ENCODE data around the gene ARHGEF7. TPM values are rescaled to one million over a fixed set of nuclear protein-coding genes. Genes with fewer than 3 reads are reported as not detected.

ARHGEF7 gene
- total and polyA plus RNA-seq, 2 experiments from 2014 or later, result 30.1 to 46.8 TPM

DNA sequence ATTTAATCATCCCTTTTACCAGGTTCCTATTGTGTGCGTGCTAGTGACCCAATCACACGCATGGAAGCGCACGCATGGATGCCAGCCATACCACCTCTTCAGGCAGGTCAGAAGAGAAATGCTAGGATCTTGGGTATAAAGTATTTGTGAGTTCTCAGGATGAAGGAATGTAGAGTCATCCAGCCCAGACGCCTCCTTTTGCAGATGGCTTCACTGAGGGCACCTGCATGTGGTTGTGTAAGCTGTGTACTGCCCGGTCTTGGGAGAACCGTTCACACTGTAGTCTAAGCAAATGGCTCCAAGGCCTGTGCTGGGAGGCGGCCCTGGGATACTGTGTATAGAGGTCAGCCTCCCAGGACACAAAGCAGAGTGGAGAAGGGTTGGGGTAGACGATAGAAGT is 7.5 kb downstream of the ARHGEF7 start:
- Histone ChIP-seq H3K27ac (no peak overlapping the region), H3K9me2 (replicated peaks; ENCODE audit: insufficient read depth) (no peaks in the 10 kb centered on the region), H3K36me3 (replicated peaks; ENCODE audit: insufficient read depth, low read depth) (no peaks in the 10 kb centered on the region), H3K27me3 (peaks cover 25% of the 10 kb centered on the region), H2AFZ (no peak overlapping the region), H3K4me3 (no peak overlapping the region), H3K4me1 (ENCODE audit: insufficient read depth) (peaks cover 34% of the 10 kb centered on the region), H4K20me1 (ENCODE audit: insufficient read depth, poor library complexity, severe bottlenecking) (no peaks in the 10 kb centered on the region), H3K4me2 (no peak overlapping the region), H3K9me3 (ENCODE audit: low read depth) (no peaks in the 10 kb centered on the region), H3K79me2 (no peaks in the 10 kb centered on the region)
- no peak for DNase-seq (ENCODE audit: low spot score)
- 91% methylated on average over 9 of the region's 9 CpGs for WGBS (ENCODE audit: low lambda C conversion rate, missing lambda C conversion rate)
- TF ChIP-seq EZH2phosphoT487 (IDR thresholded peaks at IDR 0.05; ENCODE audit: low read depth, severe bottlenecking, unreplicated experiment) (no peak), EZH2 (IDR thresholded peaks at IDR 0.05; ENCODE audit: borderline replicate concordance) (no peak)
- TF ChIP-seq, protein P1, sequence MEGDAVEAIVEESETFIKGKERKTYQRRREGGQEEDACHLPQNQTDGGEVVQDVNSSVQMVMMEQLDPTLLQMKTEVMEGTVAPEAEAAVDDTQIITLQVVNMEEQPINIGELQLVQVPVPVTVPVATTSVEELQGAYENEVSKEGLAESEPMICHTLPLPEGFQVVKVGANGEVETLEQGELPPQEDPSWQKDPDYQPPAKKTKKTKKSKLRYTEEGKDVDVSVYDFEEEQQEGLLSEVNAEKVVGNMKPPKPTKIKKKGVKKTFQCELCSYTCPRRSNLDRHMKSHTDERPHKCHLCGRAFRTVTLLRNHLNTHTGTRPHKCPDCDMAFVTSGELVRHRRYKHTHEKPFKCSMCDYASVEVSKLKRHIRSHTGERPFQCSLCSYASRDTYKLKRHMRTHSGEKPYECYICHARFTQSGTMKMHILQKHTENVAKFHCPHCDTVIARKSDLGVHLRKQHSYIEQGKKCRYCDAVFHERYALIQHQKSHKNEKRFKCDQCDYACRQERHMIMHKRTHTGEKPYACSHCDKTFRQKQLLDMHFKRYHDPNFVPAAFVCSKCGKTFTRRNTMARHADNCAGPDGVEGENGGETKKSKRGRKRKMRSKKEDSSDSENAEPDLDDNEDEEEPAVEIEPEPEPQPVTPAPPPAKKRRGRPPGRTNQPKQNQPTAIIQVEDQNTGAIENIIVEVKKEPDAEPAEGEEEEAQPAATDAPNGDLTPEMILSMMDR (IDR thresholded peaks at IDR 0.05; ENCODE audit: poor library complexity), result no peak

DNA sequence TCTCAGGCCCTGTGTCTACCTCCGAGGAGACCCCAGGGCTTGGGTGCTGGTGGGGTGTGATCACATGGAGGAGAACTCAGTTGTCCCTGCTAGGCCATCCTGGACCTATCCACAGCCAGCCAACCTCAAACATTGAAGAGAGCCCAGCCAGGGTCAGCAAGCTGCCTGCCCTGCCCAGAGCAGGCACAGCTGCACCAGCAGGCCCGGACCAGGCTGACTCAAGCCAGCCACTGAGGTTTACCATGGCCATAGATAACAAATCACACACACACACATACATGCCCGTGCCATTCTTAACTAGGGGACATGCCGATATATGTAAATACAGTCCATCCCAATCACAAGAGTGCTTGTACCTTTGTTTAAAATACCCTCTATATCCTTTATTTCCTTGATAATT is 8.1 kb downstream of the ARHGEF7 start:
- H3K79me2 ChIP-seq, result no peaks in the 10 kb centered on the region
- H3K9me2 ChIP-seq (replicated peaks; ENCODE audit: insufficient read depth), result no peaks in the 10 kb centered on the region
- DNase-seq (ENCODE audit: low spot score), result no peak
- H3K4me1 ChIP-seq (ENCODE audit: insufficient read depth), result peaks cover 28% of the 10 kb centered on the region
- TF ChIP-seq EZH2 (IDR thresholded peaks at IDR 0.05; ENCODE audit: borderline replicate concordance) (no peak), EZH2phosphoT487 (IDR thresholded peaks at IDR 0.05; ENCODE audit: low read depth, severe bottlenecking, unreplicated experiment) (no peak)
- TF ChIP-seq, protein P1 (IDR thresholded peaks at IDR 0.05; ENCODE audit: poor library complexity), result no peak
- peaks cover 20% of the 10 kb centered on the region for H3K27me3 ChIP-seq
- H2AFZ ChIP-seq, result no peak overlapping the region
- H3K4me2 ChIP-seq, result no peak overlapping the region
- H4K20me1 ChIP-seq (ENCODE audit: insufficient read depth, poor library complexity, severe bottlenecking), result no peaks in the 10 kb centered on the region
- WGBS (ENCODE audit: low lambda C conversion rate, missing lambda C conversion rate), result 91% methylated on average over 4 of the region's 4 CpGs
- H3K9me3 ChIP-seq (ENCODE audit: low read depth), result no peaks in the 10 kb centered on the region
- no peak overlapping the region for H3K4me3 ChIP-seq
- H3K27ac ChIP-seq, result no peak overlapping the region
- no peaks in the 10 kb centered on the region for H3K36me3 ChIP-seq (replicated peaks; ENCODE audit: insufficient read depth, low read depth)

DNA sequence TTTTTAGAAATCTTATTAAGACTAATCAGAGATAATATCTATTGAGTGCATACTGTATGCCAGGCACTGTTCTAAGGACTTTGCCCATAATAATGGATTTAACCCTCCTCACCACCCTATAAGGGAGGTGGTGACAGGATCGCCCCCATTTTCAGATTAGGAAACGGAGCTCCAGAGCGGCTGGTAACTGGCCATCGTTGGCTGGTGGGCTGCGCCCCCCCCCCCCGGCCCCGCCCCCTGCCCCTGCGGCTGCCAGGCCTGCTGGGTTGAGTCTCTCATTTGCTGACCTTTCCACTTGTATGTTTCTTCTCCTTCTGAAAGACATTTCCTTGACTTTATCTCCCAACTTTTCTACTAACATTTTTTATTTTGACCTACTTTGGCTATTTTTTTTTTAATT is 8.5 kb downstream of the ARHGEF7 start:
- H3K36me3 ChIP-seq (replicated peaks; ENCODE audit: insufficient read depth, low read depth), result no peaks in the 10 kb centered on the region
- H2AFZ ChIP-seq, result no peak overlapping the region
- DNase-seq (ENCODE audit: low spot score), result no peak
- H3K9me2 ChIP-seq (replicated peaks; ENCODE audit: insufficient read depth), result no peaks in the 10 kb centered on the region
- H4K20me1 ChIP-seq (ENCODE audit: insufficient read depth, poor library complexity, severe bottlenecking), result no peaks in the 10 kb centered on the region
- no peaks in the 10 kb centered on the region for H3K79me2 ChIP-seq
- H3K4me2 ChIP-seq, result no peak overlapping the region
- peaks cover 25% of the 10 kb centered on the region for H3K4me1 ChIP-seq (ENCODE audit: insufficient read depth)
- TF ChIP-seq, protein P1 (IDR thresholded peaks at IDR 0.05; ENCODE audit: poor library complexity), result no peak
- TF ChIP-seq EZH2phosphoT487 (IDR thresholded peaks at IDR 0.05; ENCODE audit: low read depth, severe bottlenecking, unreplicated experiment) (no peak), EZH2 (IDR thresholded peaks at IDR 0.05; ENCODE audit: borderline replicate concordance) (no peak)
- H3K27ac ChIP-seq, result no peak overlapping the region
- no peak overlapping the region for H3K4me3 ChIP-seq
- H3K27me3 ChIP-seq, result peaks cover 20% of the 10 kb centered on the region
- no peaks in the 10 kb centered on the region for H3K9me3 ChIP-seq (ENCODE audit: low read depth)
- 84% methylated on average over 8 of the region's 8 CpGs for WGBS (ENCODE audit: low lambda C conversion rate, missing lambda C conversion rate)

DNA sequence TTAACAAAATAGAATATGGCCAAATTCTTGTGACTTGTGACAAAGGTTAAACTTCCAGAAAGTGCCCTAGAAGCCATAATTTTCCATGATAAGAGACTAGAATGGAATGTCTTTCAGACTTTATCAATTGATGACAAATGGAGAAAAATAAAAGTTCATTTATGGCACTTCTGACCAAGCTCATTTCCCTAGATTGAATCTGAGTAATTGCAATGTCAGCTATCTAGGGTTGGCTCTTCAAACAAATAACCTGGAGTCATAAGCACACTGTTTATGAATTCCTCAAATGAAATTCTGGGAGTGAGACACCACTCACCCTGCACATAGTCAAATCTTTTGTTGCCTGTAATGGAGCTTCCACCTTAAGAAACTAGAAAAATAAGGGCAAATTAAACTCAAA is 11.4 kb downstream of the ARHGEF7 start:
- Histone ChIP-seq H3K4me1 (ENCODE audit: insufficient read depth) (peaks cover 5% of the 10 kb centered on the region), H4K20me1 (ENCODE audit: insufficient read depth, poor library complexity, severe bottlenecking) (no peaks in the 10 kb centered on the region)
- no peak for DNase-seq (ENCODE audit: low spot score)

More for the DNA sequence above, 11.4 kb downstream of the ARHGEF7 start:
- Histone ChIP-seq H3K9me2 (replicated peaks; ENCODE audit: insufficient read depth) (no peaks in the 10 kb centered on the region), H3K79me2 (no peaks in the 10 kb centered on the region), H3K9me3 (ENCODE audit: low read depth) (no peaks in the 10 kb centered on the region), H3K4me2 (no peak overlapping the region), H2AFZ (no peak overlapping the region), H3K27ac (no peak overlapping the region), H3K36me3 (replicated peaks; ENCODE audit: insufficient read depth, low read depth) (no peaks in the 10 kb centered on the region), H3K4me3 (no peak overlapping the region), H3K27me3 (peaks cover 8% of the 10 kb centered on the region)
- TF ChIP-seq, protein P1 (IDR thresholded peaks at IDR 0.05; ENCODE audit: poor library complexity), result no peak
- TF ChIP-seq EZH2phosphoT487 (IDR thresholded peaks at IDR 0.05; ENCODE audit: low read depth, severe bottlenecking, unreplicated experiment) (no peak), EZH2 (IDR thresholded peaks at IDR 0.05; ENCODE audit: borderline replicate concordance) (no peak)
